Trophoblast cell (in vitro differentiated cells and primary cell): ENCODE results near the gene ATXN2.
"Not testable (repeated sequence)": the region's sequence is repeated elsewhere in the genome, so short reads cannot be mapped to it uniquely, and the experiment has no call there.

Experiments
- DNase-seq, 2 donors: peaks; one replicate each; pipeline ENCODE4 v3.0.0-alpha.2; 2016
- H2AFZ ChIP-seq: 2 replicates; pipeline ENCODE4 v1.6.1; 2013; ENCODE audit warnings: low read length, moderate library complexity, mild to moderate bottlenecking; ENCODE audit not compliant: insufficient read depth, poor library complexity
- H2AK5ac ChIP-seq: 2 replicates; pipeline ENCODE4 v1.6.1; 2013; ENCODE audit warnings: mild to moderate bottlenecking, low read length
- H2BK120ac ChIP-seq: 2 replicates; pipeline ENCODE4 v1.6.1; 2013; ENCODE audit warnings: low read length, mild to moderate bottlenecking, moderate library complexity; ENCODE audit not compliant: insufficient read depth, poor library complexity
- H2BK12ac ChIP-seq: 2 replicates; pipeline ENCODE4 v1.6.1; 2013; ENCODE audit warnings: mild to moderate bottlenecking, low read length, moderate library complexity
- H2BK5ac ChIP-seq: 2 replicates; pipeline ENCODE4 v1.6.1; 2013; ENCODE audit warnings: low read length, low read depth, moderate library complexity, mild to moderate bottlenecking; ENCODE audit not compliant: poor library complexity
- H3K14ac ChIP-seq: 2 replicates; pipeline ENCODE4 v1.6.1; 2013; ENCODE audit warnings: mild to moderate bottlenecking, low read length
- H3K18ac ChIP-seq: 2 replicates; pipeline ENCODE4 v1.6.1; 2013; ENCODE audit warnings: mild to moderate bottlenecking, low read length
- H3K23ac ChIP-seq: 2 replicates; pipeline ENCODE4 v1.6.1; 2013; ENCODE audit warnings: low read length
- H3K27ac ChIP-seq: 2 replicates; pipeline ENCODE4 v1.5.1; 2013; ENCODE audit warnings: low read depth, mild to moderate bottlenecking, inconsistent platforms, low read length, moderate library complexity
- H3K27me3 ChIP-seq: 2 replicates; pipeline ENCODE4 v1.6.1; 2013; ENCODE audit warnings: inconsistent platforms, mild to moderate bottlenecking, low read length, moderate library complexity; ENCODE audit not compliant: insufficient read depth
- H3K36me3 ChIP-seq, 2 experiments: 1 replicate in 1 of 2; 2 replicates in 1 of 2; pipeline ENCODE4 v1.6.1; 2013; ENCODE audit warnings: low read length in 2 of 2, mild to moderate bottlenecking in 2 of 2, moderate library complexity in 1 of 2; ENCODE audit not compliant: insufficient read depth in 2 of 2, control insufficient read depth in 1 of 2
- H3K4ac ChIP-seq: 2 replicates; pipeline ENCODE4 v1.6.1; 2013; ENCODE audit warnings: low read depth, mild to moderate bottlenecking, low read length, moderate library complexity
- H3K4me1 ChIP-seq, 2 experiments: 1 replicate in 1 of 2; 2 replicates in 1 of 2; pipeline ENCODE4 v1.6.1; 2013; ENCODE audit warnings: low read length in 2 of 2, mild to moderate bottlenecking in 2 of 2, moderate library complexity in 1 of 2; ENCODE audit not compliant: insufficient read depth in 2 of 2, control insufficient read depth in 1 of 2
- H3K4me2 ChIP-seq: 2 replicates; pipeline ENCODE4 v1.6.1; 2013; ENCODE audit warnings: inconsistent platforms, mild to moderate bottlenecking, low read length, moderate library complexity
- H3K4me3 ChIP-seq: 2 replicates; pipeline ENCODE4 v1.5.1; 2013; ENCODE audit warnings: mild to moderate bottlenecking, low read depth, low read length, inconsistent platforms
- H3K79me1 ChIP-seq: one replicate; pipeline ENCODE4 v1.6.1; 2013; ENCODE audit warnings: low read length
- H3K79me2 ChIP-seq: 2 replicates; pipeline ENCODE4 v1.6.1; 2013; ENCODE audit warnings: low read length, mild to moderate bottlenecking; ENCODE audit not compliant: control insufficient read depth, insufficient read depth, poor library complexity
- H3K9ac ChIP-seq: 2 replicates; pipeline ENCODE4 v1.6.1; 2013; ENCODE audit warnings: mild to moderate bottlenecking, low read length
- H3K9me3 ChIP-seq: 2 replicates; pipeline ENCODE4 v1.6.1; 2013; ENCODE audit warnings: low read depth, mild to moderate bottlenecking, control low read depth, inconsistent platforms, low read length; ENCODE audit not compliant: insufficient read depth
- H4K12ac ChIP-seq: 2 replicates; pipeline ENCODE4 v1.6.1; 2013; ENCODE audit warnings: low read depth, mild to moderate bottlenecking, low read length, moderate library complexity
- H4K8ac ChIP-seq: 2 replicates; pipeline ENCODE4 v1.6.1; 2013; ENCODE audit warnings: low read depth, mild to moderate bottlenecking, low read length, moderate library complexity
- H4K91ac ChIP-seq: one replicate; pipeline ENCODE4 v1.6.1; 2013; ENCODE audit warnings: low read depth, mild to moderate bottlenecking, low read length, moderate library complexity
- WGBS: extraction: QIAGEN DNeasy Blood & Tissue Kit; methylation state at CpG from one replicate; pipeline ENCODE4 v1.1.7; 2013; ENCODE audit warnings: missing lambda C conversion rate; ENCODE audit not compliant: insufficient read length, insufficient coverage; ENCODE audit errors: extremely low coverage; 5-methylcytosine and 5-hydroxymethylcytosine counted together

The ATXN2 gene

DNA sequence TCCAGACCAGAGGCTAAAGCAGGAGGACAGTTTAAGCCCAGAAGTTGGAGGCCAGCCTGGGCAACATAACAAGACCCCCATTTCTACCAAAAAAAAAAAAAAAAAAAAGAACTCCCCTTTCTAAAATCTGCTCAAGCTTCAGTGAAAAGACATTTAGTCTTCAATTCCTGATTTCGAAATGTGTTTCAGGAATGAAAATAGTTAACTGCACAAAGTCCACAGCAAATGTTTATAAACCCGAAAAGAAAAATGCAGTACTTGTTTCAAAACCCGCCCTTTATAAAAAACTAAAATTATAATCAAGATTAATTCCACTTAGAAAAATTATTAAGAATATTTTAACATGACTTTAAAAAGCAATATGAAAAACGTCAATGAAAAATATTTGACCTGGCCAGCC lies 12.1 kb downstream of the ATXN2 start:
- no peak overlapping the region for H3K4me3 ChIP-seq
- no peak overlapping the region for H3K27ac ChIP-seq
- no peak overlapping the region for H3K14ac ChIP-seq
- peak overlapping the region; percentile 83 for H3K4ac ChIP-seq
- H3K23ac ChIP-seq, result no peak overlapping the region
- H4K12ac ChIP-seq, result no peak overlapping the region
- no peak overlapping the region for H3K4me2 ChIP-seq
- peaks cover 0 to 5% of the 10 kb centered on the region in 2 experiments for H3K36me3 ChIP-seq
- H3K79me2 ChIP-seq, result peaks cover 21% of the 10 kb centered on the region
- no peak overlapping the region for H2BK120ac ChIP-seq
- no peak overlapping the region for H3K9ac ChIP-seq
- no peak overlapping the region for H4K91ac ChIP-seq
- no peak overlapping the region for H2AFZ ChIP-seq
- no peaks in the 10 kb centered on the region for H3K27me3 ChIP-seq
- H2AK5ac ChIP-seq, result no peak overlapping the region
- H3K4me1 ChIP-seq, result no peaks in the 10 kb centered on the region
- no CpG with 5 or more reads among the region's 4 CpGs for WGBS
- H2BK12ac ChIP-seq, result no peak overlapping the region
- no peak for DNase-seq
- no peaks in the 10 kb centered on the region for H3K79me1 ChIP-seq
- no peaks in the 10 kb centered on the region for H3K9me3 ChIP-seq
- H4K8ac ChIP-seq, result no peak overlapping the region
- H3K18ac ChIP-seq, result no peak overlapping the region
- no peak overlapping the region for H2BK5ac ChIP-seq

GRCh38 chr12:111585690-111586089 lies 13.4 kb downstream of the ATXN2 start:
- Histone ChIP-seq H2BK12ac (no peak overlapping the region), H2BK5ac (no peak overlapping the region), H3K14ac (no peak overlapping the region), H3K23ac (no peak overlapping the region), H4K91ac (no peak overlapping the region), H3K36me3 (peaks cover 4% of the 10 kb centered on the region in 2 experiments), H2BK120ac (no peak overlapping the region), H2AK5ac (no peak overlapping the region), H2AFZ (no peak overlapping the region), H3K9ac (no peak overlapping the region), H3K79me1 (no peaks in the 10 kb centered on the region), H3K9me3 (no peaks in the 10 kb centered on the region), H3K18ac (no peak overlapping the region), H3K4me3 (no peak overlapping the region), H3K79me2 (peaks cover 17% of the 10 kb centered on the region), H3K27ac (no peak overlapping the region), H3K4me1 (no peaks in the 10 kb centered on the region), H3K27me3 (no peaks in the 10 kb centered on the region), H4K12ac (no peak overlapping the region), H4K8ac (no peak overlapping the region), H3K4ac (peak overlapping the region; percentile 64), H3K4me2 (no peak overlapping the region)
- WGBS, result no CpG with 5 or more reads among the region's 5 CpGs
- DNase-seq, result no peak

DNA sequence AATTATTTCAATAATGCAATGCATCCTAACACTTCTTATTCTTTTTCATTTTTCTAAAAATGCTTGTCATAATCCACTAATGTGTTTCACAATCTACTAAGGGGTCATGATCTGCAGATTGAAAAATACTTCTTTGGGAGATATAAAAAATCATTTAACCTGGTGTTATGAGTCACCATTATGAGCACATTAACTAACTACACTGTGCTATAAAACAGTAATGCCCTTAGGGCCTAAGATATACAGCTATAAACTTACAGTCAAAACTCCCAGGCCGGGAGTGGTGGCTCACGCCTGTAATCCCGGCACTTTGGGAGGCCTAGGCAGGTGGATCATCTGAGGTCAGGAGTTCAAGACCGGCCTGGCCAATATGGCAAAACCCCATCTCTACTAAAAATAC lies 14.2 kb downstream of the ATXN2 start:
- Histone ChIP-seq H3K4ac (peak overlapping the region; percentile 40), H3K4me2 (no peak overlapping the region), H3K27me3 (no peaks in the 10 kb centered on the region), H2BK12ac (no peak overlapping the region), H3K14ac (no peak overlapping the region), H3K4me1 (no peaks in the 10 kb centered on the region), H3K79me2 (peaks cover 13% of the 10 kb centered on the region), H3K79me1 (no peaks in the 10 kb centered on the region), H3K36me3 (peaks cover 4 to 5% of the 10 kb centered on the region in 2 experiments), H2AK5ac (no peak overlapping the region), H2BK5ac (no peak overlapping the region), H3K27ac (no peak overlapping the region), H3K9ac (no peak overlapping the region), H2AFZ (no peak overlapping the region), H4K91ac (no peak overlapping the region), H3K23ac (no peak overlapping the region), H2BK120ac (no peak overlapping the region), H3K9me3 (no peaks in the 10 kb centered on the region), H3K18ac (no peak overlapping the region), H3K4me3 (no peak overlapping the region), H4K12ac (no peak overlapping the region), H4K8ac (no peak overlapping the region)
- no CpG with 5 or more reads among the region's 4 CpGs for WGBS
- peak in 1 of 2 donors; percentile 52 for DNase-seq

DNA sequence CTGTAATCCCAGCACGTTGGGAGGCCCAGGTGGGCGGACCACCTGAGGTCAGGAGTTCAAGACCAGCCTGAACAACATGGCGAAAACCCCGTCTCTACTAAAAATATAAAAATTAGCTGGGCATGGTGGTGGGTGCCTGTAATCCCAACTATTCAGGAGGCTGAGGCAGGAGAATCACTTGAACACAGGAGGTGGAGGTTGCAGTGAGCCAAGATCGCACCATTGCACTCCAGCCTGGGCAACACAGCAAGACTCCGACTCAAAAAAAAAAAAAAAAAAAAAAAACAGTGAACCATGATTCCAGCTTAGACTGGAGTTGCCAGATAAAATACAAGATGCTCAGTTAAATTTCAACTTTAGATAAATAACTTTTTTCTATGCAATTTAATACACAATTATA lies 15.6 kb downstream of the ATXN2 start:
- not testable (repeated sequence) for H4K8ac ChIP-seq, H3K4me3 ChIP-seq, H4K91ac ChIP-seq, H3K14ac ChIP-seq, H3K9ac ChIP-seq, H3K4me2 ChIP-seq, H3K9me3 ChIP-seq, H3K18ac ChIP-seq, H3K79me1 ChIP-seq, H3K27ac ChIP-seq, H2BK5ac ChIP-seq, H3K23ac ChIP-seq, H3K36me3 ChIP-seq, H2BK120ac ChIP-seq, H3K27me3 ChIP-seq, H3K4me1 ChIP-seq, H3K4ac ChIP-seq, H4K12ac ChIP-seq, H2AK5ac ChIP-seq, DNase-seq, H2BK12ac ChIP-seq, H2AFZ ChIP-seq
- H3K79me2 ChIP-seq, result peaks cover 12% of the 10 kb centered on the region
- WGBS, result no CpG with 5 or more reads among the region's 6 CpGs
